HG03108 (cell line): ENCODE measurements around the gene MTHFR.
"Not testable (repeated sequence)": the region's sequence is repeated elsewhere in the genome, so short reads cannot be mapped to it uniquely, and the experiment has no call there.

Source experiments
- ATAC-seq: cut with Tn5 transposase; IDR thresholded peaks from one replicate; pipeline ENCODE4 v1.9.1; 2021; ENCODE audit warnings: moderate library complexity; ENCODE audit not compliant: unreplicated experiment

MTHFR gene

GRCh38 chr1:11833900-11834299, 28.1 kb upstream of the MTHFR start:
- ATAC-seq: no peak

DNA sequence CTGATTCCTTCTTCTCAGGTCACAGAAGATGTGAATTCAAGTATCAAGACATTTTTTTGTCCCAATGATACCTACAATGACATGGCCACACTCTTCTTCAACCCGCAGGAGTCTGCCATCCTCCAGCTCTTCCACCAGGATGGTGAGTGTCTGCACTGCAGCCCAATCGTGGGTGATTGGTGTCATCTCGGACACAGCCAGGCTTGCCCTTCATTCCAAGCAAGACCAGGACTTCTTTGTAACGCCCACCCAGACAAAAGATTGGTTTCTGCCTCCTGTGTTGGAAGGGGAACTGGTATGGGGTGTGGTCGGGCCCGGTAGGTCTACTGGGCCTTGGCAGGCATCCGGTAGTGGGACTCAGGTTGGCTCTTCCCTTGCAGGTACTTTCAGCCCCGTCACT, 27.7 kb upstream of the MTHFR start:
- no peak for ATAC-seq

- ATAC-seq: no peak
Observed at GRCh38 chr1:11831945-11832725, 26.4 kb upstream of the MTHFR start.

DNA sequence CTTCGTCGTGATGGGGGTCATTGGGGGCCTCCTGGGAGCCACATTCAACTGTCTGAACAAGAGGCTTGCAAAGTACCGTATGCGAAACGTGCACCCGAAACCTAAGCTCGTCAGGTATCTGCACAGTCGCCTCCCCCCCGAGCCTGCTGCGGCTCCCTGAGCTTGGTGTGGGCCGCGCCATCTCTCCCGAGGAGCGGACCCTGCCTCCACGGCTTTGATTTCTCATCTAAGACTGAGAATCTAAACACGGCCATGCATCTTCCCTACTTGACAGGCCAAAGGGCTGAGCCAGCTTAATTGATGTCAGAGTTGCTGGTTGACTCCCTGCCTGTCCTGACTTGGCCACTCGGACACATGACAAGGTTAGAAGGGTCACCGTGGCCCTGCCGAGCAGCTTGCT, 22.7 kb upstream of the MTHFR start:
- ATAC-seq: no peak

DNA sequence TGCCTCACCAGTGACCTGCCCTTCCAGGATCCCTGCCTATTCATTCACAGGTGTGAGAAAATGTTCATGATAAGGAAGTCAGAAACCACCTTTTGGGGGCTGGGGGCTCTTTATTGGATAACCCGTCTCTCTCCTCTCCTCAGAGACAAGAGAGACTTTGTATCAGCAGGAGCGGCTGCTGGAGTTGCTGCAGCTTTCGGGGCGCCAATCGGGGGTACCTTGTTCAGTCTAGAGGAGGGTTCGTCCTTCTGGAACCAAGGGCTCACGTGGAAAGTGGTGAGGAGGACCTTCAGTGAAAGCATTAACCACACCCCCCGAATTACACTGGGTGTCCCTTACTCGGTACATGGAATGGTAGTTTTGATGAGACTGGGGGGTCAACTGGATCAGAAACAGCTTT, 21.2 kb upstream of the MTHFR start:
- no peak for ATAC-seq

DNA sequence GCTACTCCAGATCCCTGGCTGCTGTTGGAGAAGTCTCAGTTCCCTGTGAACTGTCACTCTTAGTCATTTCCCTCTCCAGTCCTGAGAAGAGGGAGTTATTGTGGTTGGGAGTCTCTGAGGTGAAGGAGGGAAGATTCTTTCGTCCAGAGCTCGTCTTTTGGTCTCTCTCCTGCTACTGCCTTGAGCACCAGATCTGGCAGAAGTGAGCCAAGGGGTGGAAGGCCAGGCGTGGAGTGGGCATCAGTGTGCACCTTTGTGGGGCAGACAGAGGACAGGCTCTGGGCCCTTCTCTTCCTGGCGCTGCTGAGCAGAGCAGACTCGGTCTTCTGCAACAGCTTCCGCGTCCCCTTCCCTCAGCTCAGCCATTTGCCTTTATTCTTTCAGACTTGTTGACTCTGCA, 19.4 kb upstream of the MTHFR start:
- ATAC-seq: no peak

DNA sequence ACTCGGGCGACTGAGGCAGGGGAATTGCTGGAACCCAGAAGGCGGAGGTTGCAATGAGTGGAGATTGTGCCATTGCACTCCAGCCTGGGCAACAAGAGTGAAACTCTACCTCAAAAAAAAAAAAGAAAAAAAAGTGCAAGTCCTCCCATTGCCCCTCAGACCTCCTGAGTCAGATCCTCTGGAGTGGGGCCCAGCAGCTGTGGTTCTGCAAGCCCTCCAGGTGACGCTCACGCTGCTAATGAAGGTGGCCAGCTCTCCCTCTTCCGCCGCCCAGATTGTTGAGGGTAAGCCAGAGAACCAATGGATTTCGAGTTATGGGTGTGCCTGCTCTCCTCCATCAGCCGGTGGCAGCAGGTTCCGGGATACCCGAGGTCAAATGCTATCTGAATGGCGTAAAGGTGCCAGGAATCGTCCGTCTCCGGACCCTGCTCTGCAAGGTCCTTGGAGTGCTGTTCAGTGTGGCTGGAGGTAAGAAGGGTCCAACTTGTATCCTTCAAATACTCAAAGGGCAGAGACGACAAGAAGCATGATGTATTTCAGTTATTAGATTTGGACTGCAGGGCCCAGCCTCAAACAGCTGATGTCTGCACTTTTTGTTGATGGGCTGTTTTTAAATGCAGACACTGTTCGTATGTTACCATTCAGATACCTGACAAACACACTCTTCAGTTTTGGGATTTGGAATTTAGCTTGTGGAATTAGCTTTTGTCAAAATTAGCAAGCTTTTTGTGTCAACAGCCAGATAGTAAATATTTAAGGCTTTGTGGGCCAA, 17.8 kb upstream of the MTHFR start:
- ATAC-seq: no peak

- ATAC-seq: no peak
Observed at GRCh38 chr1:11822091-11822490, 16.3 kb upstream of the MTHFR start.

DNA sequence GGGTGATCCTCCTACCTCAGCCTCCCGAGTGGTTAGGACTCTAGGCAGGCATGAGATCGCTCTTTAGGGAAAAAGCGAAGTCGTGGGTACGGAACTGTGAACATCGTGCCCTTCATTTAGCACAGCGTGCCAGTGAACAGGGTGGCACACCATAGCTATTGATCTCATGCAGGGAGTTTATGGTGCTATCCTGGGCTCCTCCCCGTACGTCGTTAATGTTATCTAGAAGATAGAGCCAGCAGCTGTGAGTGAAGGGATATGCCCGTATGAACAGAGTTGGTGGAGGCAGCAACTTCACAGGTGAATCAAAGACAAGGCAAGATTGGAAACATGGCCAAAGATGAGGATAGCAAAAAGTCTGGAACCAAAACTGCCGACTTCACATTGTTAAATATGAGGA, 11.4 kb upstream of the MTHFR start:
- no peak for ATAC-seq

DNA sequence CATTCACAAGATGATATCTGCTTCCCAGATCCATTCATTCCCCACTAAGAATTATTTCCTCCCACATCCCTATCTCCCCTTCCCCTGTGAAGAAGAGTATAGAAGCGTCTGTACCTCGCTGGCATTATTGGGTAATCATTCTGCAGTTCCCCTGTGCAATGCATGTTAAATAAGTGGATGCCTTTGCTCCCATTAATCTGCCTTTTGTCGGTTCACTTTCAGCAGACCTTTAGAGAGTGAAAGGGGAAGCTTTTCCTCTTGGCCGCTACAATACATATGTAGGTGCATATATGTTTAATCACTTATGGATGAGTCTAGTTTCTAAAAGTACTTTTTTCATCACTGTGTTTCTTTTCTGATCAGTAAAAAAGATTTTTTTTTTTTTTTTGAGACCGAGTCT, 7.3 kb upstream of the MTHFR start:
- no peak for ATAC-seq

DNA sequence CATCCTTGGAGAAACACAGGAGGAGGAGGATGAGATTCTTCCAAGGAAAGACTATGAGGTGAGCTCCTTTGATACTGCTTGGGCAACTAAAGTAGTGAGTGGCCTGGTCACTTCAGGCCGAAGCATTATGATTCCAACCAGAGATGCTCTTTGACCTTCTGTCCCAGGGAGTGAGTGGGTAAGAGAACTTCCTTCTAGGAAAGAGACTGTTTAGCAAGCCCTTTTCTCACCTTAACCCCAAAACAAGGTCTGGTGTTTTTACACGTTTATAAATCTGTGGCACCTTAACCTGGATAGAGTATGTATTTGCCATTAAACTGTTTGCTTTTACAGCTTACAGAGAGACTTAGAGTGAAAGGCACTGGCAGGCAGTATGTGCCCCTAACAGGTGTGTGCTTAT, 1.4 kb upstream of the MTHFR start:
- ATAC-seq: no peak

DNA sequence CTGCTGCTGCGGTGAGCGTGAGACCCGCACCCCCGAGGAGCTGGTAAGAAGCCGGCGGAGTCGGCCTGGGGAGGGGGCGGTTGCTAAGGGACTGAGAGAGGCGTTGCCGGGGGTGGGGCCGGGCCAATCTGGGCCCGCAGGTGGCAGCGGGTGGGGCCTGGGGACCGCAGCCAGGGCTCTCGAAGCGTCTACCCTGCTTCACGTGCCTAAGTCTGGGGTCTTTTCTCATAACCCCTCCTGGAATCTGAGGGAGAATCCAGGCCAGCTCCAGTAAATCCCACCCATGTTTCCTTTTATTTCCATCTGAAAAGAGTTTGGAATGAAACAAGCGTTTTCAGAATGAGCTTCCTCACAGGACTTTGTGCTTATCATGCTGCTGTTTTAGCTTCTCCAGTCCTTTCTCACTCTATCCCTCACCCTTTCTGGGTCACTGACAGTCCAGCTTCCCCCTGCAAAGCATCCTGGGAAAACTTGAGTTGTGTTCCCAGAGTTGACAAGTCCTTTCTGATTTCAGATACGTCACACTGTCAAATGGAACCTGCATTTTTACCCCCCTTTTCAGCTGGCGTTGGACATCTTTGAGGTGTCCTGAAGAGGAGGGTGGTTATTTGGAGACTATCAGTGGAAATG, 658 bp upstream of the MTHFR start:
- peak; percentile 44 for ATAC-seq

DNA sequence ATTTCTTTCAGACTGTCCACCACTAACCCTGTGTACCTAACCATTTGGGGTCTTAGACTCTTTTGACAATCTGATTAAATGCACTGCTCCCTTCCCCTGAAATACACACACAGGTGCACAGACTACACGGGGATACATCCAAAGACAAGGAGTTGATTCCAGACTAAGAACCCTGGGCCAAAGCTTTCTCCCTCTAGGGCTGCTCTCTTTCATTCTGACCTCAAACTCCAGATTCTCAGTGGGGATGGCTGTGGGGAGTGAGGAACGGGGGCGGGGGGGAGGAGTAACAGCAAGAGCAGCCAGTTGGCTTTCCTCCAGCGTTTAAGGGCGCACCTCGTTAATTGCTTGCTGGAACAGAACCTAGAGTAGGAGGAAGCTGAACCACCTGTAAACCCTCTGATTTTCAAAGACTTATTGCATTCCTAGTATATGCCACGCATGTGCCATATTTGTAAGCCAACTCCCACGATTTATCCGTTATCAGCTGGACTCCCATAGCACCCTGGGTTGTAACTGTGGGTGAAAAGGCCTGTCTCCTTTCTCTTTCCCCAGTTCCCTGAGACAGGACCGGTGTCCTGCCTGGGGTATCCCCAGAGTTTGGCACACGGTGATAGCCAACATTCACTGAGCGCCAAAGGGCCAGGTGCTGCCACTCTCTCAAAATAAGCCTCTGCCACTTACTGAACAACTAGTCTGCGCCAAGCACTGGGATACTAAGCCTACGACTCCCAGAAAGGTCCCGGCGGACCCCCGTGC, 920 bp downstream of the MTHFR start:
- ATAC-seq: no peak

- ATAC-seq: not testable (repeated sequence)
Observed at GRCh38 chr1:11803924-11804665, 1.7 kb downstream of the MTHFR start.

- no peak for ATAC-seq
Observed at GRCh38 chr1:11802973-11803885, 2.5 kb downstream of the MTHFR start.

- no peak for ATAC-seq
Observed at GRCh38 chr1:11802616-11802972, 3.2 kb downstream of the MTHFR start.

GRCh38 chr1:11800756-11801433, 4.9 kb downstream of the MTHFR start:
- ATAC-seq: no peak

DNA sequence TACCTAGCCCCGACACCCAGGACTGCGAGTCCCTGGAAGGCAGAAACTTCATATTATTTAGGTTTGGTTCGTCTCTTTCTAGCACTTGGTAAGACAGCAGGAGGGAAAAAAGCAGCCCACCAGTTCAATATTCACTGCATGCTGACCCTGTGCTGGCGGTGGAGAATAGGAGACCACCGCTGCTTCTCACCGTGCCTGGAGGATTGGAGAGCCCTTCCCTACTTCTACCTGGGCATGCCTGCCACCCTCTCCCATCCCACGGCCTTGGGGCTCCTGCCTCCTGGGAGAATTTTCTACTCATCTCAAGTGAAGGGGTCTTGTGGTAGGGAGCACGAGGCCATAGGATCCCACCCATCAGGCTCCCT, 5.4 kb downstream of the MTHFR start:
- no peak for ATAC-seq

- ATAC-seq: no peak
Observed at GRCh38 chr1:11799896-11800295, 5.9 kb downstream of the MTHFR start.
